ENCODE measurements around the gene RTP4.

RTP4 gene, protein sequence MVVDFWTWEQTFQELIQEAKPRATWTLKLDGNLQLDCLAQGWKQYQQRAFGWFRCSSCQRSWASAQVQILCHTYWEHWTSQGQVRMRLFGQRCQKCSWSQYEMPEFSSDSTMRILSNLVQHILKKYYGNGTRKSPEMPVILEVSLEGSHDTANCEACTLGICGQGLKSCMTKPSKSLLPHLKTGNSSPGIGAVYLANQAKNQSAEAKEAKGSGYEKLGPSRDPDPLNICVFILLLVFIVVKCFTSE

DNA sequence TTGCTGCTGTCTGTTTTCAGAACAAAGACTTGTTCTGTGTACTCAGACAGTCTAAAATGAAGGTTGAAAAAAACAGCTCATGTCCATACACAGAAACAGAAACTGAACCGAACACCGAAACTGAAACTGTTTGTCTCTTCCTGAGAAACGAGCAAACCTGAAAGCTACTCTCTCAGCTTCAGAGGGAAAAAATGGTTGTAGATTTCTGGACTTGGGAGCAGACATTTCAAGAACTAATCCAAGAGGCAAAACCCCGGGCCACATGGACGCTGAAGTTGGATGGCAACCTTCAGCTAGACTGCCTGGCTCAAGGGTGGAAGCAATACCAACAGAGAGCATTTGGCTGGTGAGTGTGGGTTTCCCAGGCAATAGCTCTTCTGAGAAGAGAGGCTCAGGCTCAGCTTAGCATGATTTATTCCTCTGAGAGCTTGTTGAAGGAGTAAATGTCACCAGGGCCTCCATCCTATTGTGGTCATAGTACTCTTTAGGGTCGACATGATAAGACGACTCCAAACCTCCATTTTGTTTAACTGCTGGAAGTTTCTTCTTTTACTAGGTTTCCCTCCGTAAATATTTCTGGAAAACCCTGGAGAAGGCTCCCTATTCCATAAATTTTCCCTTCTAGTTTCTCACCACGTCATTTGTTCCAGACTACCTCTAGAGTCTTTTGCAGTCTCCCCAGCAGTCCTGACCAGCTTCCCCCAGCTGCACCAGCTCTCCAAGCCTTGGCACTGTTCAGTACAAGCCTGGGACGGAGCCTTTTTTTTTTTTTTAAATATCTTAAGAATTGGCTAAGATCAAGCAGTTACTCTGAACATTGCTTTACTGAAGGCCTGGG lies at the start of gene RTP4:
Gene RTP4 (plus strand): TSS at position 135 of the 838 bp plus-strand sequence. CDS start 57 bp downstream, at position 192.
- no peaks in the 10 kb centered on the region for H3K9me3 ChIP-seq (ENCODE audit: control insufficient read depth in 1 of 2, low read length in 2 of 2)
- H3K27ac ChIP-seq (ENCODE audit: low read length) = peak within 1 kb of the TSS; percentile 99
- no peaks in the 10 kb centered on the region for H3K4me1 ChIP-seq (ENCODE audit: control insufficient read depth in 1 of 2, insufficient read depth in 2 of 2, low read length in 2 of 2)
- no peaks in the 10 kb centered on the region for H3K27me3 ChIP-seq (ENCODE audit: low read depth, low read length)
- H3K36me3 ChIP-seq (ENCODE audit: control insufficient read depth in 1 of 2, insufficient read depth in 2 of 2, low read length in 2 of 2) = peaks cover 7 to 19% of the 10 kb centered on the region in 2 donors
- peak within 1 kb of the TSS; percentile 75 to 97 for H3K4me3 ChIP-seq (ENCODE audit: low read depth in 1 of 2, low read length in 2 of 2)

- H3K27ac ChIP-seq (ENCODE audit: low read length) = no peak overlapping the region
- H3K9me3 ChIP-seq (ENCODE audit: control insufficient read depth in 1 of 2, low read length in 2 of 2) = no peaks in the 10 kb centered on the region
- peak overlapping the region; percentile 58 to 59 for H3K4me3 ChIP-seq (ENCODE audit: low read depth in 1 of 2, low read length in 2 of 2)
- no peaks in the 10 kb centered on the region for H3K36me3 ChIP-seq (ENCODE audit: control insufficient read depth in 1 of 2, insufficient read depth in 2 of 2, low read length in 2 of 2)
- peaks cover 0 to 17% of the 10 kb centered on the region in 2 donors for H3K4me1 ChIP-seq (ENCODE audit: control insufficient read depth in 1 of 2, insufficient read depth in 2 of 2, low read length in 2 of 2)
- no peaks in the 10 kb centered on the region for H3K27me3 ChIP-seq (ENCODE audit: low read depth, low read length)
These were observed 49.2 kb upstream of the RTP4 start for GRCh38 chr3:187318819-187319616.

GRCh38 chr3:187319699-187320302 lies 48.4 kb upstream of the RTP4 start:
- Histone ChIP-seq H3K27ac (ENCODE audit: low read length) (no peak overlapping the region), H3K9me3 (ENCODE audit: control insufficient read depth in 1 of 2, low read length in 2 of 2) (no peaks in the 10 kb centered on the region), H3K4me3 (ENCODE audit: low read depth in 1 of 2, low read length in 2 of 2) (no peak overlapping the region), H3K27me3 (ENCODE audit: low read depth, low read length) (no peaks in the 10 kb centered on the region), H3K36me3 (ENCODE audit: control insufficient read depth in 1 of 2, insufficient read depth in 2 of 2, low read length in 2 of 2) (no peaks in the 10 kb centered on the region), H3K4me1 (ENCODE audit: control insufficient read depth in 1 of 2, insufficient read depth in 2 of 2, low read length in 2 of 2) (peaks cover 0 to 13% of the 10 kb centered on the region in 2 donors)

DNA sequence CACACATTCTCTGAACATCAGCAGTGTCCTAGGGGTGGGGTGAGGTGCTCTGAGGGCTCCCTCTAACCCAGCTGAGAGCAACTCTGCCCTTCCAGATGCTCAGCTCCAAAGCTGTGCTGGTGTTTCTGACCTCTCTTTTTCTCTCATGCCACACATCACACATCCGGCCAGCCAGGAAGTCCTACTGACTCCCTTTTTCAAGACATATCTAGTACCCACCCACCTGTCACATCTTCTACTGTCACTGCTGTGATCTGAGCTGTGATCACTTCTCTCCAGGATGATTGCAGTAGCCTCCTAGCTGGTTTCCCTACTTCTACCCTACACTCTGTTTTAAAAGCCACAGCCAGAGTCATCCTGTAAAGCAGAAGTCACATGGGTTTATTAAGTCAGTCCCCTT lies 46.4 kb upstream of the RTP4 start:
- H3K4me1 ChIP-seq (ENCODE audit: control insufficient read depth in 1 of 2, insufficient read depth in 2 of 2, low read length in 2 of 2) = peaks cover 0 to 13% of the 10 kb centered on the region in 2 donors
- no peaks in the 10 kb centered on the region for H3K27me3 ChIP-seq (ENCODE audit: low read depth, low read length)
- no peaks in the 10 kb centered on the region for H3K36me3 ChIP-seq (ENCODE audit: control insufficient read depth in 1 of 2, insufficient read depth in 2 of 2, low read length in 2 of 2)
- no peak overlapping the region for H3K27ac ChIP-seq (ENCODE audit: low read length)
- no peaks in the 10 kb centered on the region for H3K9me3 ChIP-seq (ENCODE audit: control insufficient read depth in 1 of 2, low read length in 2 of 2)
- no peak overlapping the region for H3K4me3 ChIP-seq (ENCODE audit: low read depth in 1 of 2, low read length in 2 of 2)

DNA sequence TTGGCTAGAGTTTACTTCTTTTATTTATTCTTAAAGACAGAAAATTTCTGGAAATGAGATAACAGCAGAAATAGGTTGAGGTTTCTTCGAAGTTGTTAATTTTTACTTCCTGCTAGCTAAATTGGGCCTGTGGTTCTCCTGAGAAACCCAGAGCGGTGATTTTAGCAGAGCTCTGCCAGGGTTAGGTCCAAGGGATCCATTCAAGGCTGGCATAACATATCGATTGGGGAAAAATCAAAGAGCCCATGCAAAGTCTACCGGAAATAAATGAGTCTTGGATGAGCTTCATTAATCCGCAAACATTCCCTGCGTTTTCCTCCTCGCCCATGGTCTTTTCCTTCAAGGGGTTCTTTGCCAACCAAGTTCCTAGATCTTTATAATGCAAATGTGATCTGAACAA lies 45.9 kb upstream of the RTP4 start:
- Histone ChIP-seq H3K9me3 (ENCODE audit: control insufficient read depth in 1 of 2, low read length in 2 of 2) (no peaks in the 10 kb centered on the region), H3K4me3 (ENCODE audit: low read depth in 1 of 2, low read length in 2 of 2) (no peak overlapping the region), H3K36me3 (ENCODE audit: control insufficient read depth in 1 of 2, insufficient read depth in 2 of 2, low read length in 2 of 2) (no peaks in the 10 kb centered on the region), H3K27ac (ENCODE audit: low read length) (no peak overlapping the region), H3K27me3 (ENCODE audit: low read depth, low read length) (no peaks in the 10 kb centered on the region), H3K4me1 (ENCODE audit: control insufficient read depth in 1 of 2, insufficient read depth in 2 of 2, low read length in 2 of 2) (peaks cover 0 to 13% of the 10 kb centered on the region in 2 donors)

DNA sequence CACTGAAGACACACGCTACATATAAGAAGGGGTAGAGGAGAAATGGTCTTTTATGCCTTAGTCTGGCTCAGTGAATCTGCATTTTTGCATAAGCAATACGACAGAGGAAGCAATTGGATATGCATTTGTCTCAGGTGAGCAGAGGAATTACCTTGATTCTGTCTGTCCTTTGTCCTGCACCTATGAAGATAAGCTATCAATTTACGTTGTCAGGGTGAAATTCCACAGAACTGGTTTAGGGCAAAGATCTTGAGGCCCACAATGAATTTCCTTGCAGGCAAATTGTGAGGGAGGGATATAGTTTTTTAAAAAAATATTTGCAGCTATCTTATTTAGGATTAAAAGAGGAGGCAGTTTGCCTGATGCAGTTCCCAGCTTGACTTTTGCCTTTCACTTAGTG lies 45.1 kb upstream of the RTP4 start:
- Histone ChIP-seq H3K4me1 (ENCODE audit: control insufficient read depth in 1 of 2, insufficient read depth in 2 of 2, low read length in 2 of 2) (peaks cover 0 to 13% of the 10 kb centered on the region in 2 donors), H3K27ac (ENCODE audit: low read length) (no peak overlapping the region), H3K36me3 (ENCODE audit: control insufficient read depth in 1 of 2, insufficient read depth in 2 of 2, low read length in 2 of 2) (no peaks in the 10 kb centered on the region), H3K9me3 (ENCODE audit: control insufficient read depth in 1 of 2, low read length in 2 of 2) (no peaks in the 10 kb centered on the region), H3K4me3 (ENCODE audit: low read depth in 1 of 2, low read length in 2 of 2) (no peak overlapping the region), H3K27me3 (ENCODE audit: low read depth, low read length) (no peaks in the 10 kb centered on the region)

- H3K36me3 ChIP-seq (ENCODE audit: control insufficient read depth in 1 of 2, insufficient read depth in 2 of 2, low read length in 2 of 2) = no peaks in the 10 kb centered on the region
- no peaks in the 10 kb centered on the region for H3K4me1 ChIP-seq (ENCODE audit: control insufficient read depth in 1 of 2, insufficient read depth in 2 of 2, low read length in 2 of 2)
- H3K9me3 ChIP-seq (ENCODE audit: control insufficient read depth in 1 of 2, low read length in 2 of 2) = no peaks in the 10 kb centered on the region
- no peak overlapping the region for H3K27ac ChIP-seq (ENCODE audit: low read length)
- H3K4me3 ChIP-seq (ENCODE audit: low read depth in 1 of 2, low read length in 2 of 2) = no peak overlapping the region
- H3K27me3 ChIP-seq (ENCODE audit: low read depth, low read length) = no peaks in the 10 kb centered on the region
These were observed 42.6 kb upstream of the RTP4 start for GRCh38 chr3:187325632-187326031.

- Histone ChIP-seq H3K36me3 (ENCODE audit: control insufficient read depth in 1 of 2, insufficient read depth in 2 of 2, low read length in 2 of 2) (no peaks in the 10 kb centered on the region), H3K9me3 (ENCODE audit: control insufficient read depth in 1 of 2, low read length in 2 of 2) (no peaks in the 10 kb centered on the region), H3K27ac (ENCODE audit: low read length) (no peak overlapping the region), H3K4me3 (ENCODE audit: low read depth in 1 of 2, low read length in 2 of 2) (no peak overlapping the region), H3K4me1 (ENCODE audit: control insufficient read depth in 1 of 2, insufficient read depth in 2 of 2, low read length in 2 of 2) (no peaks in the 10 kb centered on the region), H3K27me3 (ENCODE audit: low read depth, low read length) (no peaks in the 10 kb centered on the region)
These were observed 40.3 kb upstream of the RTP4 start for GRCh38 chr3:187327845-187328244.

- Histone ChIP-seq H3K27ac (ENCODE audit: low read length) (no peak overlapping the region), H3K4me1 (ENCODE audit: control insufficient read depth in 1 of 2, insufficient read depth in 2 of 2, low read length in 2 of 2) (no peaks in the 10 kb centered on the region), H3K27me3 (ENCODE audit: low read depth, low read length) (no peaks in the 10 kb centered on the region), H3K9me3 (ENCODE audit: control insufficient read depth in 1 of 2, low read length in 2 of 2) (no peaks in the 10 kb centered on the region), H3K36me3 (ENCODE audit: control insufficient read depth in 1 of 2, insufficient read depth in 2 of 2, low read length in 2 of 2) (no peaks in the 10 kb centered on the region), H3K4me3 (ENCODE audit: low read depth in 1 of 2, low read length in 2 of 2) (no peak overlapping the region)
These were observed 39.5 kb upstream of the RTP4 start for GRCh38 chr3:187328691-187329090.

GRCh38 chr3:187334904-187335303 lies 33.3 kb upstream of the RTP4 start:
- no peaks in the 10 kb centered on the region for H3K27me3 ChIP-seq (ENCODE audit: low read depth, low read length)
- no peaks in the 10 kb centered on the region for H3K9me3 ChIP-seq (ENCODE audit: control insufficient read depth in 1 of 2, low read length in 2 of 2)
- H3K4me3 ChIP-seq (ENCODE audit: low read depth in 1 of 2, low read length in 2 of 2) = no peak overlapping the region
- H3K36me3 ChIP-seq (ENCODE audit: control insufficient read depth in 1 of 2, insufficient read depth in 2 of 2, low read length in 2 of 2) = no peaks in the 10 kb centered on the region
- no peak overlapping the region for H3K27ac ChIP-seq (ENCODE audit: low read length)
- no peaks in the 10 kb centered on the region for H3K4me1 ChIP-seq (ENCODE audit: control insufficient read depth in 1 of 2, insufficient read depth in 2 of 2, low read length in 2 of 2)

GRCh38 chr3:187336322-187336721 lies 31.9 kb upstream of the RTP4 start:
- no peak overlapping the region for H3K27ac ChIP-seq (ENCODE audit: low read length)
- no peaks in the 10 kb centered on the region for H3K36me3 ChIP-seq (ENCODE audit: control insufficient read depth in 1 of 2, insufficient read depth in 2 of 2, low read length in 2 of 2)
- H3K4me3 ChIP-seq (ENCODE audit: low read depth in 1 of 2, low read length in 2 of 2) = no peak overlapping the region
- H3K27me3 ChIP-seq (ENCODE audit: low read depth, low read length) = no peaks in the 10 kb centered on the region
- H3K9me3 ChIP-seq (ENCODE audit: control insufficient read depth in 1 of 2, low read length in 2 of 2) = no peaks in the 10 kb centered on the region
- no peaks in the 10 kb centered on the region for H3K4me1 ChIP-seq (ENCODE audit: control insufficient read depth in 1 of 2, insufficient read depth in 2 of 2, low read length in 2 of 2)

All from muscle layer of duodenum (tissue), 2 donors.